Neural progenitor cell (in vitro differentiated cells): ENCODE results near the gene ATP4A.

Experiments
- CTCF ChIP-seq: fragments of 200-600 bp; sonication (generic); IDR thresholded peaks from 2 replicates; pipeline ENCODE4 v1.5.1; 2017; ENCODE audit warnings: antibody characterized with exemption, mild to moderate bottlenecking
- EZH2 ChIP-seq: fragments of 200-600 bp; sonication (generic); IDR thresholded peaks from 2 replicates; pipeline ENCODE4 v1.6.1; 2017; ENCODE audit warnings: antibody characterized with exemption, mild to moderate bottlenecking, moderate library complexity
- EZH2phosphoT487 ChIP-seq: fragments of 200-600 bp; sonication (generic); IDR thresholded peaks from 2 replicates; pipeline ENCODE4 v1.6.1; 2017; ENCODE audit warnings: antibody characterized with exemption

GRCh38 chr19:35507561-35507960 is 55.9 kb downstream of the ATP4A start:
- TF ChIP-seq CTCF: no peak
- no peak for TF ChIP-seq EZH2
- TF ChIP-seq EZH2phosphoT487: no peak
